HL-60 (cell line): ENCODE measurements around the gene ARFGAP3.

Experiments used
- DNase-seq, 2 experiments: peaks; one replicate each; pipeline ENCODE4 v3.0.0-alpha.2; 2010 to 2020; ENCODE audit warnings: low read depth in 1 of 2, low spot score in 1 of 2
- H3K27ac ChIP-seq: fragments of 250-450 bp; sonication (Bioruptor Pico); replicated peaks from 2 replicates; pipeline ENCODE4 v1.5.1; 2020; ENCODE audit warnings: mild to moderate bottlenecking, moderate library complexity
- H3K27me3 ChIP-seq: fragments of 250-450 bp; sonication (Bioruptor Pico); 2 replicates; pipeline ENCODE4 v1.5.1; 2021; ENCODE audit warnings: mild to moderate bottlenecking, moderate library complexity; ENCODE audit not compliant: insufficient read depth, poor library complexity, severe bottlenecking
- H3K4me3 ChIP-seq: replicated peaks from 2 replicates; pipeline ENCODE4 v1.5.1; 2011; ENCODE audit warnings: mild to moderate bottlenecking, control low read depth, low read length; ENCODE audit not compliant: insufficient read depth
- CTCF ChIP-seq: IDR thresholded peaks from one replicate; pipeline ENCODE4 v1.5.1; 2011; ENCODE audit warnings: low read length, control low read depth, inconsistent platforms; ENCODE audit not compliant: insufficient read depth
- GABPA ChIP-seq: IDR thresholded peaks from 2 replicates; pipeline ENCODE4 v1.6.1; 2012; ENCODE audit warnings: low read depth
- POLR2AphosphoS5 ChIP-seq: IDR thresholded peaks from 2 replicates; pipeline ENCODE4 v1.6.1; 2012; ENCODE audit warnings: low read depth
- REST ChIP-seq: IDR thresholded peaks from 2 replicates; pipeline ENCODE4 v1.6.1; 2012; ENCODE audit warnings: low read depth; ENCODE audit not compliant: insufficient replicate concordance
- SPI1 ChIP-seq: IDR thresholded peaks from 2 replicates; pipeline ENCODE4 v1.6.1; 2012; ENCODE audit warnings: low read depth, mild to moderate bottlenecking, borderline replicate concordance

ARFGAP3 gene

GRCh38 chr22:42837556-42837955 lies 19.5 kb downstream of the ARFGAP3 start:
- no peak overlapping the region for H3K4me3 ChIP-seq
- H3K27me3 ChIP-seq, result no peaks in the 10 kb centered on the region
- TF ChIP-seq REST (no peak), GABPA (no peak), CTCF (no peak), POLR2AphosphoS5 (no peak), SPI1 (no peak)
- no peak overlapping the region for H3K27ac ChIP-seq
- DNase-seq, result no peak

GRCh38 chr22:42836026-42836425 lies 21.0 kb downstream of the ARFGAP3 start:
- Histone ChIP-seq H3K27ac (no peak overlapping the region), H3K27me3 (no peaks in the 10 kb centered on the region), H3K4me3 (no peak overlapping the region)
- TF ChIP-seq SPI1, result no peak
- TF ChIP-seq POLR2AphosphoS5, result no peak
- no peak for TF ChIP-seq REST
- TF ChIP-seq GABPA, result no peak
- no peak for TF ChIP-seq CTCF
- DNase-seq, result no peak

- no peak for DNase-seq
- no peak overlapping the region for H3K4me3 ChIP-seq
- H3K27ac ChIP-seq, result no peak overlapping the region
- TF ChIP-seq CTCF, result no peak
- no peaks in the 10 kb centered on the region for H3K27me3 ChIP-seq
These were observed 22.7 kb downstream of the ARFGAP3 start for GRCh38 chr22:42834177-42834949.

GRCh38 chr22:42833104-42833503 lies 24.0 kb downstream of the ARFGAP3 start:
- H3K4me3 ChIP-seq, result no peak overlapping the region
- no peak overlapping the region for H3K27ac ChIP-seq
- DNase-seq, result no peak

More at GRCh38 chr22:42833104-42833503, 24.0 kb downstream of the ARFGAP3 start:
- TF ChIP-seq SPI1 (no peak), CTCF (no peak), REST (no peak), GABPA (no peak), POLR2AphosphoS5 (no peak)
- no peaks in the 10 kb centered on the region for H3K27me3 ChIP-seq
